ENCODE results near the gene UCK2. TPM values are rescaled to one million over a fixed set of nuclear protein-coding genes. Genes with fewer than 3 reads are reported as not detected.

Gene UCK2
- total RNA-seq, 4 donors from 2014 or later: 37.6 to 63.1 (median 50.8) TPM

DNA sequence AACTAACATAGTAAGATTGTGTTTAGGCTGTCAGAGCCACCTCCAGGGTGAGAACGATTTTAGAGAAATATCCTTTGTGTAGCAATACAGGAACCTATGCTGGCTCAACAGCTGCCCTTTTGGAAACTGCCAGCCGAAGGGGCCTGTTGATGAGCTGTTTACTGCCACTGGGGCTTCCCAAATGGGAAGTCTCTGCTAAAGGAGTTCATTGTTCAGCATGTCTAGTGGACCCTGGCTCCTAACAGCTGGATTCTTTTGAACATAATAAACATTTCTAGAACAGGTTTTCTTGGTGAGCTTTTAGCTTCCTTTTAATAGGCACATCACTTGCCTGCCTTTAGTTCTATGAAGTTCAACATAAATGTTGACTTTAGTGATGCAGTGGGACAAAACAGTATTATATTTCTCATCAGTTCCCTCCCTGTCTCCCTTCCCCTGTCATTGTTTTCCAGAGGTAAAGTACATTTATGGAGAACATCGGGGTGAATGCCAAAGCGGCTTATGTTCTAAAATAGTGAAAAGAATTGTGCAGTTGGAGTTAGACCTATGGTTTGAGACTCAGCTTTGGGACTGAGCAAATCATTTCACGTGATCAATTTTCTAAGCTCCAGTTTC lies 57.4 kb downstream of the UCK2 start:
- peaks cover 13 to 73% (median 23%) of the 10 kb centered on the region in 3 donors for H3K4me1 ChIP-seq
- H3K27me3 ChIP-seq: no peaks in the 10 kb centered on the region
- no peaks in the 10 kb centered on the region for H3K9me3 ChIP-seq
- no peak for DNase-seq
- no peak for TF ChIP-seq POLR2A (IDR thresholded peaks at IDR 0.05)
- TF ChIP-seq, protein P1, sequence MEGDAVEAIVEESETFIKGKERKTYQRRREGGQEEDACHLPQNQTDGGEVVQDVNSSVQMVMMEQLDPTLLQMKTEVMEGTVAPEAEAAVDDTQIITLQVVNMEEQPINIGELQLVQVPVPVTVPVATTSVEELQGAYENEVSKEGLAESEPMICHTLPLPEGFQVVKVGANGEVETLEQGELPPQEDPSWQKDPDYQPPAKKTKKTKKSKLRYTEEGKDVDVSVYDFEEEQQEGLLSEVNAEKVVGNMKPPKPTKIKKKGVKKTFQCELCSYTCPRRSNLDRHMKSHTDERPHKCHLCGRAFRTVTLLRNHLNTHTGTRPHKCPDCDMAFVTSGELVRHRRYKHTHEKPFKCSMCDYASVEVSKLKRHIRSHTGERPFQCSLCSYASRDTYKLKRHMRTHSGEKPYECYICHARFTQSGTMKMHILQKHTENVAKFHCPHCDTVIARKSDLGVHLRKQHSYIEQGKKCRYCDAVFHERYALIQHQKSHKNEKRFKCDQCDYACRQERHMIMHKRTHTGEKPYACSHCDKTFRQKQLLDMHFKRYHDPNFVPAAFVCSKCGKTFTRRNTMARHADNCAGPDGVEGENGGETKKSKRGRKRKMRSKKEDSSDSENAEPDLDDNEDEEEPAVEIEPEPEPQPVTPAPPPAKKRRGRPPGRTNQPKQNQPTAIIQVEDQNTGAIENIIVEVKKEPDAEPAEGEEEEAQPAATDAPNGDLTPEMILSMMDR (IDR thresholded peaks at IDR 0.05): no peak
- H3K36me3 ChIP-seq: no peaks in the 10 kb centered on the region
- no peak overlapping the region for H3K4me3 ChIP-seq
- intact Hi-C loops (cut with DNase I): no loop called here
- H3K27ac ChIP-seq: peak overlapping the region in 3 of 4 donors; percentile 27 to 50 (median 49)
- WGBS, 2 donors: 35 to 36% methylated on average over 5 of the region's 5 CpGs

DNA sequence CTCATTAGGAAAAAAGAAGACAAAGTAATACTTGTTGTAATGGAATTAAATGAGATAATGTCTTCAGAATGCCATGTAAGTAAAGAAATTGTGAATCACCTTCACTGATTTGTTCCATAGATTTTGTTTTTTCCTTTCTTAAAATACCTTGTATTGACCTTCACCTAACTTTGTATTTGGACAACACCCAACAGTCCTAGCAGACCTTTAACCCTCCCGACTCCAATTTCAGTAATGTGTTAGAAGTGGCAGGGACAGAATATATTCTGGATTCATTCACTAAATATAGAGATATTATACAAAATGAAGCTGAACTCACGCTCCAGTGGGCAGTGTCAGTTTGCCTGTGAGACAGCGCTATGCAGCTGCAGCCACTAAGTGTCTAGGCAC lies 57.9 kb downstream of the UCK2 start:
- H3K9me3 ChIP-seq: no peaks in the 10 kb centered on the region
- TF ChIP-seq POLR2A (IDR thresholded peaks at IDR 0.05): no peak
- TF ChIP-seq, protein P1 (IDR thresholded peaks at IDR 0.05): no peak
- 87 to 93% methylated on average over 3 of the region's 3 CpGs for WGBS, 2 donors
- peak overlapping the region in 2 of 4 donors; percentile 27 to 50 for H3K27ac ChIP-seq
- peaks cover 13 to 73% (median 23%) of the 10 kb centered on the region in 3 donors for H3K4me1 ChIP-seq
- DNase-seq: no peak
- H3K4me3 ChIP-seq: no peak overlapping the region
- intact Hi-C loops (cut with DNase I): no loop called here
- H3K27me3 ChIP-seq: no peaks in the 10 kb centered on the region
- peaks cover 0 to under 1% (median 0%) of the 10 kb centered on the region in 3 donors for H3K36me3 ChIP-seq

DNA sequence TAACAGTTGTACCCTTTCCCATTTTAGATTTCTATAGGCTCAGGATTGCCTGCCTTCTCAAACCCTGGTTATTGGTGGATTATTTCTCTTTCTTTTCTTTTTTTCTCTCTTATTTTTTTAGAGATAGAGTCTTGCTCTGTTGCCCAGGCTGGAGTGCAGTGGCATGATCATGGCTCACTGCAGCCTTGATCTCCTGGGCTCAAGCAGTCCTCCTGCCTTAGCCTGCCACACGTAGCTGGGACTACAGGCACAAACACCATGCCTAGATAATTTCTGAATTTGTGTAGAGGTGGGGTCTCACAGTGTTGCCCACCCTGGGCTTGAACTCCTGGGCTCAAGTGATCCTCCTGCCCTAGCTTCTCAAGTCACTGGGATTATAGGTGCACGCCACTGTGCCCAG lies 58.8 kb downstream of the UCK2 start:
- no peaks in the 10 kb centered on the region for H3K9me3 ChIP-seq
- peaks cover 13 to 79% (median 23%) of the 10 kb centered on the region in 3 donors for H3K4me1 ChIP-seq
- TF ChIP-seq, protein P1 (IDR thresholded peaks at IDR 0.05): no peak
- TF ChIP-seq POLR2A (IDR thresholded peaks at IDR 0.05): no peak
- no peak overlapping the region for H3K27ac ChIP-seq
- DNase-seq: no peak
- H3K4me3 ChIP-seq: no peak overlapping the region
- peaks cover under 1 to 9% (median 2%) of the 10 kb centered on the region in 3 donors for H3K36me3 ChIP-seq
- no peaks in the 10 kb centered on the region for H3K27me3 ChIP-seq
- intact Hi-C loops (cut with DNase I): no loop called here
- WGBS, 2 donors: 91 to 100% methylated on average over 1 to 2 of the region's 2 CpGs

DNA sequence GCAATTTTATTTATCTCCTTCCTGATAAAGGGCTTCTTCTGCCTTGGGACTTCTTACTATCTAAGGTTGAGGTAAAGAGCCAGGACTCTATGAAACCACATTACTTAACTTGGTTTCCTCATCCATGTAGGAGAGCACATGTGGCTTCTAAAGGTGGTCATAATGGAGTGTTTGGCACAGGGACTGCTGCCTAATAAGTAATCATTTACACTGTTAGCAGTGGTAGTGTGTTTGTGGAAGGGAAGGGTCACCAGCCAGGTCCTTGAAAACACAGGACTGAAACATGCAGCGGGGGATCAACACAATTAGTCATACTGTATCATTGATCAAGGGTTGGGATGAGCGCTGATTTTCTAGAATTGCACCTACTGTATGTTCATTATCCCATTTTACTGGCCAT lies 59.6 kb downstream of the UCK2 start:
- TF ChIP-seq POLR2A (IDR thresholded peaks at IDR 0.05): no peak
- TF ChIP-seq, protein P1 (IDR thresholded peaks at IDR 0.05): no peak
- Histone ChIP-seq H3K4me1 (peaks cover 13 to 79% (median 23%) of the 10 kb centered on the region in 3 donors), H3K27ac (no peak overlapping the region), H3K4me3 (no peak overlapping the region), H3K36me3 (peaks cover 5 to 17% (median 8%) of the 10 kb centered on the region in 3 donors), H3K27me3 (no peaks in the 10 kb centered on the region), H3K9me3 (no peaks in the 10 kb centered on the region)
- no peak for DNase-seq
- 87 to 88% methylated on average over 2 of the region's 2 CpGs for WGBS, 2 donors
- intact Hi-C loops (cut with DNase I): no loop called here

DNA sequence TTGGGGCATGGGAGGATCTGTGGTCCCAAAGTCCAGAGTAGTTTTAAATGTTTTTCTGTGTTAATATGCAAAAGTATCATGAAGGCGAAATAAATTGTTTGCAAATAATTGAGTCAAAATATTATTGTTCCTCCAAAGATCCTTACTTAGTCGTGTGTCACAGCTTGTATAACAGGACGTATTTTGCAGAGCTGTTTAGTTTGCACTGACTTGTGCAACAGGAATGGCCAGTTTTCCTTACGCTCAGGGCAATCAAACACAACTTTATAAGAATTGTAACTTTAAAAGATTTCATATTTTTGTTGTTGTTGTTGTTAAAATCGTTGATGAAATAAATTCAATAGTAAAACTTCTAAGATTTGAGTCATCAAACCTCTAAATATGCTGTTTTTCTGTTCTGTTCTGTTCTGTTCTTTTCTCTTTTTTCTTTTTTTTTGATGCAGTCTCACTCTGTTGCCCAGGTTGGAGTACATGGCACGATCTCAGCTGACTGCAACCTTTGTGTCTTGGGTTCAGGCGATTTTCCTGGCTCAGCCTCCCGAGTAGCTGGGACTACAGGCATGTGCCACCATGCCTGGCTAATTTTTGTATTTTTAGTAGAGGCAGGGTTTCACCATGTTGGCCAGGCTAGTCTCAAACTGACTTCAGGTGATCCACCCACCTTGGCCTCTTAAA lies 60.6 kb downstream of the UCK2 start:
- H3K4me3 ChIP-seq: peak overlapping the region in 1 of 4 donors; percentile 7
- H3K27ac ChIP-seq: peak overlapping the region in 3 of 4 donors; percentile 70 to 78 (median 77)
- WGBS, 2 donors: 40 to 54% methylated on average over 8 of the region's 8 CpGs
- DNase-seq: no peak
- intact Hi-C loops (cut with DNase I): no loop called here
- peaks cover 13 to 84% (median 23%) of the 10 kb centered on the region in 3 donors for H3K4me1 ChIP-seq
- TF ChIP-seq POLR2A (IDR thresholded peaks at IDR 0.05): no peak
- TF ChIP-seq, protein P1 (IDR thresholded peaks at IDR 0.05): no peak
- no peaks in the 10 kb centered on the region for H3K9me3 ChIP-seq
- peaks cover 5 to 20% (median 8%) of the 10 kb centered on the region in 3 donors for H3K36me3 ChIP-seq
- no peaks in the 10 kb centered on the region for H3K27me3 ChIP-seq
